MG63 (cell line): ENCODE results near the gene GOLGA8Q. TPM values are rescaled to one million over a fixed set of nuclear protein-coding genes. Genes with fewer than 3 reads are reported as not detected.

ENCODE experiments used
- total RNA-seq: library from RNA; depleted of rRNA; stranded (reverse); fragments of >200 nt; shearing (Covaris generic); gene quantifications from 2 replicates; pipeline ENCODE4 v1.2.3, GENCODE V29; 2014; ENCODE audit warnings: low replicate concordance; rRNA removed

GOLGA8Q gene
- total RNA-seq, 1 experiment from 2014 or later, result 0.43 TPM

Other genes with a start within 250 kb of the GOLGA8Q start
- gene CHRFAM7A, start 158.5 kb upstream of the GOLGA8Q start, total RNA-seq, result 0.20 and 3.1 TPM in 2 replicates
- gene GOLGA8R, start 137.8 kb upstream of the GOLGA8Q start, total RNA-seq, result 0.23 TPM in 1 of 2 replicates, not detected in the other
- gene GOLGA8H, start 52.0 kb downstream of the GOLGA8Q start, total RNA-seq, result 0.13 TPM in 1 of 2 replicates, not detected in the other